DOHH2 (cell line): Measurements from ENCODE around the gene HSF5.

Experiments
- EZH2phosphoT487 ChIP-seq: fragments of 200-600 bp; sonication (generic); IDR thresholded peaks from 2 replicates; pipeline ENCODE4 v1.6.1; 2017; ENCODE audit warnings: borderline replicate concordance, mild to moderate bottlenecking, antibody characterized with exemption, low read length, moderate library complexity, mixed read lengths
- TF ChIP-seq, protein P1 (sequence below): fragments of 200-600 bp; sonication (generic); IDR thresholded peaks from one replicate; pipeline ENCODE4 v1.5.1; 2014; ENCODE audit warnings: antibody characterized with exemption, mild to moderate bottlenecking, low read depth, low read length; ENCODE audit not compliant: poor library complexity, severe bottlenecking

DNA sequence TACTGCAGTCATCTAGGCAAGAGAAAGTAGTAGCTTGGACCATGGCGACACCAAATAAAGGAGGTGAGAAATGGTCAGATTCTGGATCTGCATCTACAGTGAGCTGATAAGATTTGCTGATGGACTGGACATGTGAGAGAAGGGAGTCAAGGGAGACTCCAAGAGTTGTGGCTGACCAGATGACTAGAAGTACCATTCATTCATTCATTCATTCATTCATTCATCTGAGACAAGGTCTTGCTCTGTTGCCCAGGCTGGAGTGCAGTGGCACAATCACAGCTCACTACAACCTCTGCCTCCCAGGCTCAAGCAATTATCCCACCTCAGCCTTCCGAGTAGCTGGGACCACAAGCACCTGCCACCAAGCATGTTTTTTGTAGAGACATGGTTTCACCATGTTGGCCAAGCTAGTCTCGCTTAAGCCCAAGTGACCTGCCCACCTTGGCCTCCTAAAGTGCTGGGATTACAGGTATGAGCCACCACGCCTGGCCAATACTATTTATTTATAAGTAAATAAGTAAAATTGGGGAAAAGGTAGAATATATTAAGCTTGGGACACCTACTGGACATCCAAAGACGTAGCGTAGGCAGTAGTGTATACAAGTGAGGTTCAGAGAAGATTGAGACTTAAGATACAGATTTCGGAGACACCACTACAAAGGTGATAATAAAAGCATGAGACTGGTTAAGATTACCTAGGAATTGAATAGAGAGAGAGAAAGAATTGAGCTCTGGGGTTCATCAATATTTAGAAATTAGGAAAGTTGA is 55.2 kb downstream of the HSF5 start:
- no peak for TF ChIP-seq EZH2phosphoT487
- TF ChIP-seq, protein P1, sequence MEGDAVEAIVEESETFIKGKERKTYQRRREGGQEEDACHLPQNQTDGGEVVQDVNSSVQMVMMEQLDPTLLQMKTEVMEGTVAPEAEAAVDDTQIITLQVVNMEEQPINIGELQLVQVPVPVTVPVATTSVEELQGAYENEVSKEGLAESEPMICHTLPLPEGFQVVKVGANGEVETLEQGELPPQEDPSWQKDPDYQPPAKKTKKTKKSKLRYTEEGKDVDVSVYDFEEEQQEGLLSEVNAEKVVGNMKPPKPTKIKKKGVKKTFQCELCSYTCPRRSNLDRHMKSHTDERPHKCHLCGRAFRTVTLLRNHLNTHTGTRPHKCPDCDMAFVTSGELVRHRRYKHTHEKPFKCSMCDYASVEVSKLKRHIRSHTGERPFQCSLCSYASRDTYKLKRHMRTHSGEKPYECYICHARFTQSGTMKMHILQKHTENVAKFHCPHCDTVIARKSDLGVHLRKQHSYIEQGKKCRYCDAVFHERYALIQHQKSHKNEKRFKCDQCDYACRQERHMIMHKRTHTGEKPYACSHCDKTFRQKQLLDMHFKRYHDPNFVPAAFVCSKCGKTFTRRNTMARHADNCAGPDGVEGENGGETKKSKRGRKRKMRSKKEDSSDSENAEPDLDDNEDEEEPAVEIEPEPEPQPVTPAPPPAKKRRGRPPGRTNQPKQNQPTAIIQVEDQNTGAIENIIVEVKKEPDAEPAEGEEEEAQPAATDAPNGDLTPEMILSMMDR = peak; percentile 26
